Measurements from ENCODE around the gene TMEM184C.

DNA sequence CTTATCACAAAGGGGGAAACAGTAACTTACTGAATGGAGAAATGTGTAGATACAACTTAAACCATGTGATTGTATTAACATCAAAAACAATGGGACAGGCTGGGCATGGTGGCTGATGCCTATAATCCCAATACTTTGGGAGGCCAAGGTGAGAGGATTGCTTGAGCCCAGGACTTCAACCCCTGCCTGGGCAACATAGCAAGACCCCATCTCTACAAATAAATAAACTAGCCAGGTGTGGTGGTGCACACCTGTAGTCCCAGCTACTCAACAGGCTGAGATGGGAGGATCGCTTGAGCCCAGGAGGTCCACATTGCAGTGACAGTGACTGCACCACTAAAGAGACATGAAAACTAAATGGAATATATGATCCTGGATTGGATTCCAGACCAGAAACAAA, 26.4 kb downstream of the TMEM184C start:
- TF ChIP-seq, protein P1, sequence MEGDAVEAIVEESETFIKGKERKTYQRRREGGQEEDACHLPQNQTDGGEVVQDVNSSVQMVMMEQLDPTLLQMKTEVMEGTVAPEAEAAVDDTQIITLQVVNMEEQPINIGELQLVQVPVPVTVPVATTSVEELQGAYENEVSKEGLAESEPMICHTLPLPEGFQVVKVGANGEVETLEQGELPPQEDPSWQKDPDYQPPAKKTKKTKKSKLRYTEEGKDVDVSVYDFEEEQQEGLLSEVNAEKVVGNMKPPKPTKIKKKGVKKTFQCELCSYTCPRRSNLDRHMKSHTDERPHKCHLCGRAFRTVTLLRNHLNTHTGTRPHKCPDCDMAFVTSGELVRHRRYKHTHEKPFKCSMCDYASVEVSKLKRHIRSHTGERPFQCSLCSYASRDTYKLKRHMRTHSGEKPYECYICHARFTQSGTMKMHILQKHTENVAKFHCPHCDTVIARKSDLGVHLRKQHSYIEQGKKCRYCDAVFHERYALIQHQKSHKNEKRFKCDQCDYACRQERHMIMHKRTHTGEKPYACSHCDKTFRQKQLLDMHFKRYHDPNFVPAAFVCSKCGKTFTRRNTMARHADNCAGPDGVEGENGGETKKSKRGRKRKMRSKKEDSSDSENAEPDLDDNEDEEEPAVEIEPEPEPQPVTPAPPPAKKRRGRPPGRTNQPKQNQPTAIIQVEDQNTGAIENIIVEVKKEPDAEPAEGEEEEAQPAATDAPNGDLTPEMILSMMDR (conservative IDR thresholded peaks at IDR 0.05; ENCODE audit: low read depth, low read length) = no peak
- no peak for TF ChIP-seq EZH2 (IDR thresholded peaks at IDR 0.05; ENCODE audit: borderline replicate concordance, low read depth, low read length, poor library complexity, severe bottlenecking)
